ENCODE results near the gene KIF5B. TPM values are rescaled to one million over a fixed set of nuclear protein-coding genes. Genes with fewer than 3 reads are reported as not detected.

KIF5B gene
- total and polyA plus RNA-seq, 10 of the 15 experiments (the other 5 are each of a cell fraction or from before 2014, with no cell fraction given) = 14.7 to 47.4 (median 33.1) TPM

GRCh38 chr10:32055478-32056135, 618 bp downstream of the KIF5B start (continued):
- TF ChIP-seq CTCF (IDR thresholded peaks at IDR 0.05 in 2 of 3, conservative IDR thresholded peaks at IDR 0.05 in 1 of 3; ENCODE audit: control insufficient read depth in 2 of 3, extremely low read depth in 1 of 3, insufficient read depth in 1 of 3, low read depth in 3 of 3, low read length in 3 of 3) (0 out of 6 replicates have a peak, but pooled peaks of 1 of the 3 experiments have one; percentile 9), CHD1 (IDR thresholded peaks at IDR 0.05; ENCODE audit: low read depth, low read length) (no peak), GABPA (IDR thresholded peaks at IDR 0.05; ENCODE audit: low read depth) (no peak), CREM (IDR thresholded peaks at IDR 0.05; ENCODE audit: low read depth) (0 out of 2 replicates have a peak, but pooled peaks have one; percentile 14), HDGF (IDR thresholded peaks at IDR 0.05) (0 out of 2 replicates have a peak, but pooled peaks have one; percentile 44), MLLT1 (IDR thresholded peaks at IDR 0.05) (peak; percentile 64; the same call in 1 of the 2 replicates), DPF2 (IDR thresholded peaks at IDR 0.05) (no peak), SMAD1 (IDR thresholded peaks at IDR 0.05; ENCODE audit: low read depth, partially characterized antibody) (no peak), SREBF1 (IDR thresholded peaks at IDR 0.05; ENCODE audit: low read length) (no peak)

Data from GM12878 (cell line).